Left lung (tissue), 10 donors: ENCODE data around the gene SLX9. TPM values are rescaled to one million over a fixed set of nuclear protein-coding genes. Genes with fewer than 3 reads are reported as not detected.

Experiments used
- ATAC-seq: fragments of 200-7000 bp; cut with Tn5 transposase; one replicate; pipeline ENCODE4 v1.9.1; 2020; ENCODE audit warnings: moderate library complexity
- DNase-seq, 4 donors: peaks; one replicate each; pipeline ENCODE4 v3.0.0-alpha.2; 2013 to 2020
- H3K27ac ChIP-seq, 2 donors: fragments of 200-600 bp; sonication (generic) in 1 of 2; one replicate each; pipeline versions ENCODE4 v1.5.0 to v1.8.0; 2020 to 2021
- H3K27me3 ChIP-seq, 2 donors: fragments of 200-600 bp; sonication (generic) in 1 of 2; one replicate each; pipeline versions ENCODE4 v1.5.0 to v1.8.0; 2020 to 2021
- H3K36me3 ChIP-seq, 2 donors: fragments of 200-600 bp; sonication (generic) in 1 of 2; one replicate each; pipeline versions ENCODE4 v1.5.0 to v1.8.0; 2020 to 2021
- H3K4me1 ChIP-seq, 2 donors: fragments of 200-600 bp; one replicate each; pipeline ENCODE4 v1.8.0; 2021
- H3K4me3 ChIP-seq, 2 donors: fragments of 200-600 bp; sonication (generic) in 1 of 2; one replicate each; pipeline versions ENCODE4 v1.5.0 to v1.8.0; 2020 to 2021; ENCODE audit warnings: mild to moderate bottlenecking in 1 of 2
- H3K9me3 ChIP-seq, 2 donors: fragments of 200-600 bp; sonication (generic) in 1 of 2; one replicate each; pipeline versions ENCODE4 v1.5.0 to v1.8.0; 2020 to 2021
- CTCF ChIP-seq, 2 donors: fragments of 200-600 bp; sonication (generic) in 1 of 2; IDR thresholded peaks; one replicate each; pipeline versions ENCODE4 v1.5.0 to v1.8.0; 2021; ENCODE audit warnings: antibody characterized with exemption in 2 of 2
- intact Hi-C, 2 donors: fragments of 100-400 bp; cut with DNase I; formaldehyde crosslinking; loops; one replicate each; pipeline versions ENCODE4 v1.11.2 to v1.14.2; 2022
- polyA plus RNA-seq, 6 donors: library from polyadenylated mRNA; unstranded; fragments of 120-200 nt; gene quantifications; one replicate each; pipeline ENCODE4 v1.2.1, GENCODE V29; 2013; ENCODE audit not compliant: insufficient read length in 6 of 6
- total RNA-seq, 2 donors: library from RNA; stranded (reverse); fragmentation: NEBNext Ultra II Directional; extraction: Animal tissue kit (Norgen Biotek cat#: 25700); gene quantifications; one replicate each; pipeline ENCODE4 v1.2.1, GENCODE V29; 2021
- donor health status: DM: no; HTN: yes; CAD: no.
- donor health status: DM: no; HTN: no; CAD: no.

The SLX9 gene
- total and polyA plus RNA-seq, 8 donors: 11.5 to 29.6 (median 16.2) TPM

GRCh38 chr21:44957047-44957831 is 17.4 kb downstream of the SLX9 start:
- ATAC-seq (no peak), DNase-seq (peak in 1 of 4 donors; percentile 63)
- Histone ChIP-seq H3K27me3 (no peaks in the 10 kb centered on the region), H3K27ac (no peak overlapping the region), H3K4me3 (no peak overlapping the region), H3K36me3 (peaks cover 0 to 82% of the 10 kb centered on the region in 2 donors), H3K9me3 (no peaks in the 10 kb centered on the region), H3K4me1 (peaks cover 5 to 8% of the 10 kb centered on the region in 2 donors)
- TF ChIP-seq CTCF (IDR thresholded peaks at IDR 0.05): no peak
- intact Hi-C loops: loop anchor here in 1 of 2 donors (10.0 kb wide), 1 partner anchor 168 kb away; no protein-coding TSS in a partner anchor

- TF ChIP-seq CTCF (IDR thresholded peaks at IDR 0.05): no peak
- peaks cover 0 to 86% of the 10 kb centered on the region in 2 donors for H3K36me3 ChIP-seq
- H3K27me3 ChIP-seq: no peaks in the 10 kb centered on the region
- H3K9me3 ChIP-seq: no peaks in the 10 kb centered on the region
- peaks cover 5 to 8% of the 10 kb centered on the region in 2 donors for H3K4me1 ChIP-seq
- intact Hi-C loops: loop anchor here in 1 of 2 donors (10.0 kb wide), 1 partner anchor 167 kb away; no protein-coding TSS in a partner anchor
- no peak for ATAC-seq
- DNase-seq: peak in 1 of 4 donors; percentile 74
- H3K4me3 ChIP-seq: no peak overlapping the region
- H3K27ac ChIP-seq: peak overlapping the region in 1 of 2 donors; percentile 51
Observed at GRCh38 chr21:44957901-44958451, 18.1 kb downstream of the SLX9 start.

GRCh38 chr21:44958471-44959191 is 18.8 kb downstream of the SLX9 start:
- no peak overlapping the region for H3K4me3 ChIP-seq
- intact Hi-C loops: loop anchor here in 1 of 2 donors (10.0 kb wide), 1 partner anchor 166 kb away; no protein-coding TSS in a partner anchor
- peak overlapping the region in 1 of 2 donors; percentile 51 for H3K27ac ChIP-seq
- H3K27me3 ChIP-seq: no peaks in the 10 kb centered on the region
- DNase-seq: peak; percentile 62 to 90 (median 75)
- ATAC-seq: peak; percentile 70
- H3K36me3 ChIP-seq: peaks cover 0 to 79% of the 10 kb centered on the region in 2 donors
- TF ChIP-seq CTCF (IDR thresholded peaks at IDR 0.05): no peak
- peaks cover 5 to 8% of the 10 kb centered on the region in 2 donors for H3K4me1 ChIP-seq
- no peaks in the 10 kb centered on the region for H3K9me3 ChIP-seq

- Histone ChIP-seq H3K9me3 (no peaks in the 10 kb centered on the region), H3K4me3 (no peak overlapping the region), H3K36me3 (peaks cover 0 to 70% of the 10 kb centered on the region in 2 donors), H3K4me1 (peaks cover 8 to 11% of the 10 kb centered on the region in 2 donors), H3K27ac (no peak overlapping the region), H3K27me3 (no peaks in the 10 kb centered on the region)
- intact Hi-C loops: loop anchor here in 1 of 2 donors (10.0 kb wide), 1 partner anchor 165 kb away; no protein-coding TSS in a partner anchor
- ATAC-seq (no peak), DNase-seq (peak in 1 of 4 donors; percentile 57)
- TF ChIP-seq CTCF (IDR thresholded peaks at IDR 0.05): no peak
Observed at GRCh38 chr21:44959376-44960091, 19.7 kb downstream of the SLX9 start.
